ENCODE measurements around the gene ASB3. TPM values are rescaled to one million over a fixed set of nuclear protein-coding genes. Genes with fewer than 3 reads are reported as not detected.

The ASB3 gene
- polyA plus RNA-seq, 3 donors, result 6.7 to 14.9 (median 8.1) TPM

- no peak overlapping the region for H3K4me3 ChIP-seq (replicated peaks in 1 of 3; ENCODE audit: low read depth in 2 of 3, low read length in 3 of 3)
- no CpG with 5 or more reads among the region's 1 CpG for WGBS (ENCODE audit: insufficient coverage)
- intact Hi-C loops (cut with micrococcal nuclease), result no loop called here
- Mint-ChIP-seq H3K9me3 (peaks cover 0 to 5% (median 3%) of the 10 kb centered on the region in 7 donors), H3K4me3 (no peak overlapping the region), H3K27ac (no peak overlapping the region), H3K27me3 (ENCODE audit: low read depth in 3 of 3) (peaks cover 0 to 3% (median 2%) of the 10 kb centered on the region in 3 donors), H3K36me3 (no peaks in the 10 kb centered on the region), H3K4me1 (no peaks in the 10 kb centered on the region)
- H3K9me3 ChIP-seq (replicated peaks in 1 of 2; ENCODE audit: control insufficient read depth in 1 of 2, insufficient read depth in 1 of 2, low read length in 2 of 2), result peaks cover 0 to 4% of the 10 kb centered on the region in 2 donors
- no peaks in the 10 kb centered on the region for H3K79me2 ChIP-seq (ENCODE audit: insufficient read depth, low read length)
- H3K9ac ChIP-seq (ENCODE audit: insufficient read depth, low read length, poor library complexity, severe bottlenecking), result no peak overlapping the region
- H3K4me1 ChIP-seq (ENCODE audit: control insufficient read depth in 1 of 2, insufficient read depth in 2 of 2, low read length in 2 of 2), result no peaks in the 10 kb centered on the region
- H3K36me3 ChIP-seq (replicated peaks in 1 of 2; ENCODE audit: control insufficient read depth in 1 of 2, insufficient read depth in 2 of 2, low read length in 2 of 2), result no peaks in the 10 kb centered on the region
- TF ChIP-seq CTCF (IDR thresholded peaks at IDR 0.05), result no peak
- H2AFZ ChIP-seq (ENCODE audit: insufficient read depth, low read depth, low read length, poor library complexity, severe bottlenecking), result no peak overlapping the region
- DNase-seq, result no peak
- no peak overlapping the region for H3K27ac ChIP-seq (ENCODE audit: low read depth in 1 of 2, low read length in 2 of 2)
- no peak overlapping the region for H3K4me2 ChIP-seq (replicated peaks; ENCODE audit: extremely low read depth, low read length, poor library complexity, severe bottlenecking)
- H4K20me1 ChIP-seq (ENCODE audit: insufficient read depth, low read length), result no peaks in the 10 kb centered on the region
- no peaks in the 10 kb centered on the region for H3K27me3 ChIP-seq (ENCODE audit: control insufficient read depth in 2 of 2, insufficient read depth in 2 of 2, low read length in 2 of 2)
These were observed 154.0 kb downstream of the ASB3 start for GRCh38 chr2:53632714-53633113.

- no peak for DNase-seq
- Mint-ChIP-seq H3K27me3 (ENCODE audit: low read depth in 3 of 3) (peaks cover 0 to 3% (median 2%) of the 10 kb centered on the region in 3 donors), H3K4me1 (no peaks in the 10 kb centered on the region), H3K9me3 (peaks cover 0 to 8% (median 3%) of the 10 kb centered on the region in 7 donors), H3K27ac (no peak overlapping the region), H3K4me3 (no peak overlapping the region), H3K36me3 (no peaks in the 10 kb centered on the region)
- H3K27ac ChIP-seq (ENCODE audit: low read depth in 1 of 2, low read length in 2 of 2), result no peak overlapping the region
- no peaks in the 10 kb centered on the region for H4K20me1 ChIP-seq (ENCODE audit: insufficient read depth, low read length)
- H3K4me2 ChIP-seq (replicated peaks; ENCODE audit: extremely low read depth, low read length, poor library complexity, severe bottlenecking), result no peak overlapping the region
- no peaks in the 10 kb centered on the region for H3K79me2 ChIP-seq (ENCODE audit: insufficient read depth, low read length)
- WGBS (ENCODE audit: insufficient coverage), result 75% methylated on average over 2 of the region's 4 CpGs
- H3K9me3 ChIP-seq (replicated peaks in 1 of 2; ENCODE audit: control insufficient read depth in 1 of 2, insufficient read depth in 1 of 2, low read length in 2 of 2), result peaks cover 0 to 4% of the 10 kb centered on the region in 2 donors
- H2AFZ ChIP-seq (ENCODE audit: insufficient read depth, low read depth, low read length, poor library complexity, severe bottlenecking), result no peak overlapping the region
- no peaks in the 10 kb centered on the region for H3K4me1 ChIP-seq (ENCODE audit: control insufficient read depth in 1 of 2, insufficient read depth in 2 of 2, low read length in 2 of 2)
- intact Hi-C loops (cut with micrococcal nuclease), result no loop called here
- no peaks in the 10 kb centered on the region for H3K27me3 ChIP-seq (ENCODE audit: control insufficient read depth in 2 of 2, insufficient read depth in 2 of 2, low read length in 2 of 2)
- no peak for TF ChIP-seq CTCF (IDR thresholded peaks at IDR 0.05)
- H3K36me3 ChIP-seq (replicated peaks in 1 of 2; ENCODE audit: control insufficient read depth in 1 of 2, insufficient read depth in 2 of 2, low read length in 2 of 2), result no peaks in the 10 kb centered on the region
- no peak overlapping the region for H3K4me3 ChIP-seq (replicated peaks in 1 of 3; ENCODE audit: low read depth in 2 of 3, low read length in 3 of 3)
- no peak overlapping the region for H3K9ac ChIP-seq (ENCODE audit: insufficient read depth, low read length, poor library complexity, severe bottlenecking)
These were observed 154.7 kb downstream of the ASB3 start for GRCh38 chr2:53632126-53632460.

All from CD14-positive monocyte (primary cell).